ENCODE results near the gene WDFY1.
A peak's percentile ranks its signal among the peaks of the same experiment; 100 is the strongest.
"Not testable (repeated sequence)": the region's sequence is repeated elsewhere in the genome, so short reads cannot be mapped to it uniquely, and the experiment has no call there.

The WDFY1 gene

GRCh38 chr2:223943561-223944008 is 1.6 kb downstream of the WDFY1 start:
- ATAC-seq: peak; percentile 35
- TF ChIP-seq TCF4 (CRISPR knock-in tag; IDR thresholded peaks at IDR 0.05; ENCODE audit: borderline replicate concordance): no peak
- TF ChIP-seq ZFP3 (CRISPR knock-in tag; IDR thresholded peaks at IDR 0.05): no peak
- TF ChIP-seq ZNF565 (CRISPR knock-in tag; conservative IDR thresholded peaks at IDR 0.05; ENCODE audit: low read depth): no peak
- TF ChIP-seq ESRRG (CRISPR knock-in tag; IDR thresholded peaks at IDR 0.05): no peak
- no peak for TF ChIP-seq ZFP30 (CRISPR knock-in tag; IDR thresholded peaks at IDR 0.05)
- TF ChIP-seq RARB (CRISPR knock-in tag; IDR thresholded peaks at IDR 0.05): no peak
- TF ChIP-seq SNAI2 (CRISPR knock-in tag; IDR thresholded peaks at IDR 0.05): no peak
- TF ChIP-seq ARNTL (CRISPR knock-in tag; IDR thresholded peaks at IDR 0.05; ENCODE audit: borderline replicate concordance, low read depth): no peak
- no peak for TF ChIP-seq POU6F1 (CRISPR knock-in tag; IDR thresholded peaks at IDR 0.05; ENCODE audit: borderline replicate concordance, low read depth)
- TF ChIP-seq CSRNP3 (CRISPR knock-in tag; IDR thresholded peaks at IDR 0.05): no peak

GRCh38 chr2:223943135-223943534 is 2.0 kb downstream of the WDFY1 start:
- no peak for ATAC-seq
- no peak for TF ChIP-seq CSRNP3 (CRISPR knock-in tag; IDR thresholded peaks at IDR 0.05)
- TF ChIP-seq RARB (CRISPR knock-in tag; IDR thresholded peaks at IDR 0.05): no peak
- no peak for TF ChIP-seq ARNTL (CRISPR knock-in tag; IDR thresholded peaks at IDR 0.05; ENCODE audit: borderline replicate concordance, low read depth)
- TF ChIP-seq ZNF70 (CRISPR knock-in tag; IDR thresholded peaks at IDR 0.05): no peak
- TF ChIP-seq PATZ1 (CRISPR knock-in tag; IDR thresholded peaks at IDR 0.05; ENCODE audit: borderline replicate concordance): no peak
- TF ChIP-seq ZNF8 (CRISPR knock-in tag; IDR thresholded peaks at IDR 0.05): no peak
- TF ChIP-seq ESRRG (CRISPR knock-in tag; IDR thresholded peaks at IDR 0.05): no peak
- TF ChIP-seq BACH2 (CRISPR knock-in tag; IDR thresholded peaks at IDR 0.05; ENCODE audit: borderline replicate concordance): no peak
- TF ChIP-seq ZC3H10 (CRISPR knock-in tag; IDR thresholded peaks at IDR 0.05): no peak
- TF ChIP-seq ZNF565 (CRISPR knock-in tag; conservative IDR thresholded peaks at IDR 0.05; ENCODE audit: low read depth): no peak
- TF ChIP-seq PPARA (CRISPR knock-in tag; IDR thresholded peaks at IDR 0.05; ENCODE audit: borderline replicate concordance): no peak
- TF ChIP-seq ZFP3 (CRISPR knock-in tag; IDR thresholded peaks at IDR 0.05): no peak
- TF ChIP-seq OSR1 (CRISPR knock-in tag; IDR thresholded peaks at IDR 0.05): no peak
- no peak for TF ChIP-seq GLIS3 (CRISPR knock-in tag; IDR thresholded peaks at IDR 0.05)
- TF ChIP-seq CSDC2 (CRISPR knock-in tag; IDR thresholded peaks at IDR 0.05): no peak

- TF ChIP-seq ISL1 (CRISPR knock-in tag; IDR thresholded peaks at IDR 0.05) (peak; percentile 30; the same call in 1 of the 2 replicates), ESRRG (CRISPR knock-in tag; IDR thresholded peaks at IDR 0.05) (no peak)
Measured at GRCh38 chr2:223941579-223942277, 3.4 kb downstream of the WDFY1 start.

GRCh38 chr2:223939438-223939837 is 5.7 kb downstream of the WDFY1 start:
- not testable (repeated sequence) for ATAC-seq

More at GRCh38 chr2:223941579-223942277, 3.4 kb downstream of the WDFY1 start:
- ATAC-seq: peak; percentile 11; the same call in 2 of the 3 replicates

GRCh38 chr2:223937535-223937934 is 7.6 kb downstream of the WDFY1 start:
- no peak for ATAC-seq
- TF ChIP-seq ZC3H10 (CRISPR knock-in tag; IDR thresholded peaks at IDR 0.05) (no peak), GLIS3 (CRISPR knock-in tag; IDR thresholded peaks at IDR 0.05) (no peak), ZNF8 (CRISPR knock-in tag; IDR thresholded peaks at IDR 0.05) (no peak), POU6F1 (CRISPR knock-in tag; IDR thresholded peaks at IDR 0.05; ENCODE audit: borderline replicate concordance, low read depth) (no peak), ZFP30 (CRISPR knock-in tag; IDR thresholded peaks at IDR 0.05) (no peak), ISL1 (CRISPR knock-in tag; IDR thresholded peaks at IDR 0.05) (no peak), BACH2 (CRISPR knock-in tag; IDR thresholded peaks at IDR 0.05; ENCODE audit: borderline replicate concordance) (no peak), SNAI2 (CRISPR knock-in tag; IDR thresholded peaks at IDR 0.05) (no peak), ZNF70 (CRISPR knock-in tag; IDR thresholded peaks at IDR 0.05) (no peak), ARNTL (CRISPR knock-in tag; IDR thresholded peaks at IDR 0.05; ENCODE audit: borderline replicate concordance, low read depth) (no peak), CSDC2 (CRISPR knock-in tag; IDR thresholded peaks at IDR 0.05) (no peak)

Measured in SK-N-SH treated with all-trans-retinoic acid at 6 μM for 48 hours (cell line).